ENCODE results near the gene DIS3. TPM values are rescaled to one million over a fixed set of nuclear protein-coding genes. Genes with fewer than 3 reads are reported as not detected.
"Not testable (repeated sequence)": the region's sequence is repeated elsewhere in the genome, so short reads cannot be mapped to it uniquely, and the experiment has no call there.

Gene DIS3
- total RNA-seq, 8 experiments from 2014 or later: 23.7 to 38.0 (median 28.3) TPM

- no peak for ATAC-seq (replicated peaks in 6 of 8)
- 80 to 100% (median 100%) methylated on average over 1 of the region's 1 CpG; no CpG with 5 or more reads in 2 of the 10 experiments for WGBS, 10 experiments
Measured at GRCh38 chr13:72788831-72789230, 7.1 kb upstream of the DIS3 start.

GRCh38 chr13:72784679-72785078 lies 3.0 kb upstream of the DIS3 start:
- H3K27ac ChIP-seq; in situ Hi-C loops (cut with MboI; ENCODE audit: low pct_unique_long_range_greater_than_20kb in 2 of 9, low sequenced_read_pairs in 9 of 9, unreplicated experiment in 9 of 9); ATAC-seq (replicated peaks in 6 of 8); H3K4me3 ChIP-seq: not testable (repeated sequence)
- peaks cover 16 to 25% of the 10 kb centered on the region in 2 donors for H3K4me1 ChIP-seq (replicated peaks in 1 of 2)
- 67 to 100% (median 91%) methylated on average over 1 to 4 of the region's 4 CpGs; no CpG with 5 or more reads in 2 of the 10 experiments for WGBS, 10 experiments

More at GRCh38 chr13:72788831-72789230, 7.1 kb upstream of the DIS3 start:
- Histone ChIP-seq H3K4me1 (replicated peaks in 1 of 2) (peaks cover 6 to 10% of the 10 kb centered on the region in 2 donors), H3K4me3 (no peak overlapping the region), H3K27ac (no peak overlapping the region)
- in situ Hi-C loops (cut with MboI; ENCODE audit: low pct_unique_long_range_greater_than_20kb in 2 of 9, low sequenced_read_pairs in 9 of 9, unreplicated experiment in 9 of 9): no loop called here

- Histone ChIP-seq H3K4me3 (peak overlapping the region; percentile 64 to 96 (median 91)), H3K4me1 (replicated peaks in 1 of 2) (peaks cover 18 to 35% of the 10 kb centered on the region in 2 donors), H3K27ac (peak overlapping the region; percentile 51 to 87)
- WGBS, 10 experiments: 0 to 20% (median 0%) methylated on average over 1 to 7 of the region's 7 CpGs
- in situ Hi-C loops (cut with MboI; ENCODE audit: low pct_unique_long_range_greater_than_20kb in 2 of 9, low sequenced_read_pairs in 9 of 9, unreplicated experiment in 9 of 9): no loop called here
- no peak for ATAC-seq (replicated peaks in 6 of 8)
Measured at GRCh38 chr13:72782717-72783116, 1.0 kb upstream of the DIS3 start.

- Histone ChIP-seq H3K27ac (no peak overlapping the region), H3K4me3 (no peak overlapping the region), H3K4me1 (replicated peaks in 1 of 2) (peaks cover 0 to 6% of the 10 kb centered on the region in 2 donors)
- in situ Hi-C loops (cut with MboI; ENCODE audit: low pct_unique_long_range_greater_than_20kb in 2 of 9, low sequenced_read_pairs in 9 of 9, unreplicated experiment in 9 of 9): no loop called here
- ATAC-seq (replicated peaks in 6 of 8): peak in 2 of 8 experiments; percentile 26 to 27
- WGBS, 10 experiments: 67 to 96% (median 87%) methylated on average over 1 to 2 of the region's 2 CpGs
Measured at GRCh38 chr13:72774019-72774418, 7.7 kb downstream of the DIS3 start.

GRCh38 chr13:72763411-72763810 lies 18.3 kb downstream of the DIS3 start:
- ATAC-seq (replicated peaks in 6 of 8): no peak
- H3K4me1 ChIP-seq (replicated peaks in 1 of 2): no peaks in the 10 kb centered on the region
- H3K4me3 ChIP-seq: no peak overlapping the region
- WGBS, 10 experiments: 54 to 100% (median 100%) methylated on average over 1 to 2 of the region's 2 CpGs; no CpG with 5 or more reads in 1 of the 10 experiments
- H3K27ac ChIP-seq: no peak overlapping the region
- in situ Hi-C loops (cut with MboI; ENCODE audit: low pct_unique_long_range_greater_than_20kb in 2 of 9, low sequenced_read_pairs in 9 of 9, unreplicated experiment in 9 of 9): no loop called here

GRCh38 chr13:72760189-72760588 lies 21.5 kb downstream of the DIS3 start:
- H3K4me3 ChIP-seq: no peak overlapping the region
- in situ Hi-C loops (cut with MboI; ENCODE audit: low pct_unique_long_range_greater_than_20kb in 2 of 9, low sequenced_read_pairs in 9 of 9, unreplicated experiment in 9 of 9): no loop called here
- no peaks in the 10 kb centered on the region for H3K4me1 ChIP-seq (replicated peaks in 1 of 2)
- WGBS, 10 experiments: 76 to 100% (median 95%) methylated on average over 1 to 3 of the region's 3 CpGs
- no peak for ATAC-seq (replicated peaks in 6 of 8)
- no peak overlapping the region for H3K27ac ChIP-seq

- in situ Hi-C loops (cut with MboI; ENCODE audit: low pct_unique_long_range_greater_than_20kb in 2 of 9, low sequenced_read_pairs in 9 of 9, unreplicated experiment in 9 of 9): no loop called here
- 0 to 75% (median 61%) methylated on average over 1 to 4 of the region's 4 CpGs; no CpG with 5 or more reads in 2 of the 10 experiments for WGBS, 10 experiments
- no peak for ATAC-seq (replicated peaks in 6 of 8)
- no peak overlapping the region for H3K27ac ChIP-seq
- no peak overlapping the region for H3K4me3 ChIP-seq
- no peaks in the 10 kb centered on the region for H3K4me1 ChIP-seq (replicated peaks in 1 of 2)
Measured at GRCh38 chr13:72757792-72758535, 23.7 kb downstream of the DIS3 start.

GRCh38 chr13:72754111-72754510 lies 27.6 kb downstream of the DIS3 start:
- no peak overlapping the region for H3K27ac ChIP-seq
- H3K4me3 ChIP-seq: no peak overlapping the region
- in situ Hi-C loops (cut with MboI; ENCODE audit: low pct_unique_long_range_greater_than_20kb in 2 of 9, low sequenced_read_pairs in 9 of 9, unreplicated experiment in 9 of 9): no loop called here
- WGBS, 10 experiments: 80 to 100% (median 95%) methylated on average over 1 to 6 of the region's 6 CpGs; no CpG with 5 or more reads in 1 of the 10 experiments
- no peaks in the 10 kb centered on the region for H3K4me1 ChIP-seq (replicated peaks in 1 of 2)
- peak in 2 of 8 experiments; percentile 10 to 39 for ATAC-seq (replicated peaks in 6 of 8)

- no peak for ATAC-seq (replicated peaks in 6 of 8)
- Histone ChIP-seq H3K4me1 (replicated peaks in 1 of 2) (no peaks in the 10 kb centered on the region), H3K27ac (no peak overlapping the region), H3K4me3 (no peak overlapping the region)
- in situ Hi-C loops (cut with MboI; ENCODE audit: low pct_unique_long_range_greater_than_20kb in 2 of 9, low sequenced_read_pairs in 9 of 9, unreplicated experiment in 9 of 9): no loop called here
Measured at GRCh38 chr13:72751220-72751619, 30.5 kb downstream of the DIS3 start.

GRCh38 chr13:72745260-72745659 lies 36.4 kb downstream of the DIS3 start:
- H3K4me3 ChIP-seq: no peak overlapping the region
- H3K27ac ChIP-seq: no peak overlapping the region
- ATAC-seq (replicated peaks in 6 of 8): no peak
- in situ Hi-C loops (cut with MboI; ENCODE audit: low pct_unique_long_range_greater_than_20kb in 2 of 9, low sequenced_read_pairs in 9 of 9, unreplicated experiment in 9 of 9): no loop called here
- no peaks in the 10 kb centered on the region for H3K4me1 ChIP-seq (replicated peaks in 1 of 2)
- whole genome bisulfite sequencing, 10 experiments: 71 to 100% (median 94%) methylated on average over 1 of the region's 1 CpG; no CpG with 5 or more reads in 4 of the 10 experiments

GRCh38 chr13:72740015-72740414 lies 41.7 kb downstream of the DIS3 start:
- WGBS, 10 experiments: 80 to 100% (median 85%) methylated on average over 1 of the region's 1 CpG; no CpG with 5 or more reads in 6 of the 10 experiments

GRCh38 chr13:72737033-72737432 lies 44.7 kb downstream of the DIS3 start:
- Histone ChIP-seq H3K27ac (no peak overlapping the region), H3K4me1 (replicated peaks in 1 of 2) (no peaks in the 10 kb centered on the region), H3K4me3 (no peak overlapping the region)
- in situ Hi-C loops (cut with MboI; ENCODE audit: low pct_unique_long_range_greater_than_20kb in 2 of 9, low sequenced_read_pairs in 9 of 9, unreplicated experiment in 9 of 9): no loop called here
- 44 to 95% (median 81%) methylated on average over 3 of the region's 3 CpGs; no CpG with 5 or more reads in 3 of the 10 experiments for WGBS, 10 experiments
- no peak for ATAC-seq (replicated peaks in 6 of 8)

More at GRCh38 chr13:72740015-72740414, 41.7 kb downstream of the DIS3 start:
- ATAC-seq (replicated peaks in 6 of 8): no peak
- no peak overlapping the region for H3K4me3 ChIP-seq
- in situ Hi-C loops (cut with MboI; ENCODE audit: low pct_unique_long_range_greater_than_20kb in 2 of 9, low sequenced_read_pairs in 9 of 9, unreplicated experiment in 9 of 9): no loop called here
- no peak overlapping the region for H3K27ac ChIP-seq
- no peaks in the 10 kb centered on the region for H3K4me1 ChIP-seq (replicated peaks in 1 of 2)

- 0 to 33% (median 8%) methylated on average over 1 to 3 of the region's 3 CpGs; no CpG with 5 or more reads in 1 of the 10 experiments for WGBS, 10 experiments
- H3K4me3 ChIP-seq: peak overlapping the region; percentile 68 to 89 (median 72)
- peak overlapping the region; percentile 41 to 89 for H3K27ac ChIP-seq
- ATAC-seq (replicated peaks in 6 of 8): no peak
- in situ Hi-C loops (cut with MboI; ENCODE audit: low pct_unique_long_range_greater_than_20kb in 2 of 9, low sequenced_read_pairs in 9 of 9, unreplicated experiment in 9 of 9): no loop called here
- peaks cover 0 to 12% of the 10 kb centered on the region in 2 donors for H3K4me1 ChIP-seq (replicated peaks in 1 of 2)
Measured at GRCh38 chr13:72728290-72728605, 53.5 kb downstream of the DIS3 start.

Measured in motor neuron (in vitro differentiated cells).